Pons (tissue), 1 donor: ENCODE measurements around the gene PTPA.
"Not testable (repeated sequence)": the region's sequence is repeated elsewhere in the genome, so short reads cannot be mapped to it uniquely, and the experiment has no call there.

Experiments
- DNase-seq: peaks from one replicate; pipeline ENCODE4 v3.0.0-alpha.2; 2016; ENCODE audit warnings: low spot score

PTPA gene

DNA sequence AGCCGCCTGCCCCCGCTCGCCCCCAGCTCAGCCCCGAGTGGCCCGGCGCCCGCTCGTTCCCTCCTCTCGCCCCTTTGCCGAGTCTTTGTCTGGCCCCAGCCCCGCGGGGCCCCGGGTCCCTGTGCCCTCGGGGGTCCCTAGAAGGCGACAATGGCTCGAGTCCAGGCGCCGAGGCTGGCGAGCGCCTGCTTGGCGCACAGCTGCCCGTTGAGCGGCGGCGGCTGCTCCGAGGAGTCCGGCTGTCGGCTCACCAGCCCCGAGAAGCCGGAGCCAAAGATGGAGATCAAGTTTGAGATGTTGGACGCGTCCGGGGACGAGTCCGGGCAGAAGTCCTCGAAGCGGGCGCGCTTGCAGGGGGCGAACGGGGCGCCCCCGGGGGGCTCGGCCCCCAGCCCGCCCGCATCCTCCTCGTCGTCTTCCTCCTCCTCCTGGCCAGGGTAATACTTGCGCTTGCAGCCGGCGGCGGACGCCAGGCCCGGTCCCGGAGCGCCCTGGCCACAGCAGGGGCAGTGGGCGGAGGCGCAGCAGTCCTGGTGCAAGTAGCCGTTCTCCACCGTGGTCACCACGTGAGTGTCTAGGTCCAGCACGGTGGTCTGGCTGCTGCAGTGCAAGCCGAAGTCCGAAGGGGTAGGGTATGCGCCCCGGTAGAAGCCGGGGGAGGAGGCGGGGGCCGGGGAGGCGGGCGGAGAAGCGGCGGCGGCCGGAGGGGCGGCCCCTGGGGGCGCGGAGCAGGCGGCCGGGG, 65.7 kb downstream of the PTPA start:
- no peak for DNase-seq

DNA sequence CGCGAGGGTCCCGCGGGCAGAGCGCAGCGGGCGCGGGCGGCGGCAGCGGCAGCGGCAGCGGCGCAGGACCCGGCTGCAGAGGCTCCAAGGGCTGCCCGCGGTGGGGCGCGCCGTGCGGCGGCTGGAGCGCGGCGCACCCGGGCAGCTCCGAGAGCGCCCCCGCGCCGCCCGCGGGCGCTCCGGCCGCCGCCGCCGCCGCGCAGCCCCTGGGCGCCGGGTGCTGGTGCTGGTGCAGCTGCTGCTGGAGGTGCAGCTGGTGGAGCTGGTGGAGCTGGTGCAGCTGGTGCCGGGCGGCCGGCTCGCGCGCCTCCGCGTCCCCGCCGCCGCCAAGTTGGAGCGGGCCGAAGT, 66.2 kb downstream of the PTPA start:
- DNase-seq: no peak

DNA sequence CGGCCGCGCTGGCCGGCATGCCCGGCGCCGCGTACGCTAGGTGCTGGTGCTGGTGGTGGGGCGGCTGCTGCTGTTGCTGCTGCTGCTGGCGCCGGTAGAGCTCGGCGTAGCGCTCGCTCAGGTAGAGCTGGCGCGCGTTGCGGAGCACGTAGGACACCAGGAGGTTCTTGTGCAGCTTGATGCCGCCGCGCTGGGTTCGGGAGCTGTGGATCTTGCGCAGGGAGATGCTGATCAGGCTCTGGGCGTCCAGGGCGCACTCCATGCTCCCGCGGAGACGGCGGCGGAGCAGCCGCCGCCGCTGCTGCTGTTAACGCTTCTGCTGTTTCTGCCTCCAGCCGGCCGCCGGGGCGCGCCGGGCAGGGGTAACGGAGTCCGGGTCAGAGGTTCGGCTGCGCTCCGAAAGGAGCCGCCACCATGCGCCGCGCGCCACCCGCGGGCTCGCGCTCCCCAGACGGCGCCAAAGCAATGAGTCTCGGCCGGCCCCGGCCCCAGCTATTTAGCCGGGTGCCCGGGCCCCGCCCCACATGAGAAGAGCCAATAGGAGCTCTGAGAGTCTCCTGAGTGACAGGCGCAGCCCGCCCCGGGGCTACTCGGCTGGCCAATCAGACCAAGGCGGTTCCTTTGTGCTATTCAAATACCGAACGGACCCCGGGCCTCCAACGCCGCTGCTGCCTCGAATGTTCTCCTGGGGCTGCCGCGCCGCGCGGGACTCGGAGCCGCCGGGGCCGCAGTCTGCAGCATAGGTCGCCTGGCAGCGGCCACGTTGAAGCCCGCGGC, 66.8 kb downstream of the PTPA start, which contains the start of gene IER5L:
IER5L (minus strand) TSS at position 471 of the 777 bp plus-strand sequence; CDS start at position 262, 209 bp downstream.
- peak; percentile 96 for DNase-seq

DNA sequence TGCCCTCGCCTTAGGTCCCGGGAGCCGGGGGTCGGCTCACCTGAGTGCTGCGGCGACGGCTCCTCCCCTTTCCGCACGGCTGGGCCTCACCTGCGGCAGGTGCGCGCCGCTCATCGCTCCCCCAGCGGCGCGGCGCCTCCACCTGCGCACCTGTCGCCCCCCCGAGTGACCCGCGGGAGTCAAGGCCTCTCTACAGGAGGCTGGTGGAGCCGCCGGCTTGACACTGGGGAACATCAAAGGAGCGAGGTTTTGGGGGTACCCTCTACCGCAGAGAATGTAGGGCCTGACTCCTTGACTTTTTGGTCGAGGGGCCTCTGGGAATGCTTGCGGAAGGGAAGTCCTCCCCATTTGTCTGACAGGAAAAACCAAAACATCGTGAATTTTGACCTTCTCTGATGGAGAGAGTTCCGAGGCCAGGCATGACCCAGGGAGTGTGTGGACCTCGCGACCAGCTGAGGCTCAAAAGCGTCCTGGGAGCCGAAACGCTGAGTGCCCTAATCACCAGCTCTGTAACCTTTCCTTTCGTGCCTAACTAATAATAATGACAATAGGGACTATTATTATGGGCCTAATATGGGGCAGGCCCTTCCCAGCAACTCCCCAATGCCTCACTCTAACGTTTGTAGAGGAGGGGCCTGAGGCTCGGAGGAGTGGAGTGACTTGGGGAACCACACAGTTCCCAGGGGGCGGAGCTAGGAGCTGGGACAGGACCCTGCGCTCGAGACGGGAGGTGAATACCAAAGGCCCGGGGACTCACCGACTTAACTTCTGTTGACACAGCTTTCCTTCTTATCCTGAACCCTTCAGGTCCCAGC, 67.6 kb downstream of the PTPA start:
- no peak for DNase-seq

DNA sequence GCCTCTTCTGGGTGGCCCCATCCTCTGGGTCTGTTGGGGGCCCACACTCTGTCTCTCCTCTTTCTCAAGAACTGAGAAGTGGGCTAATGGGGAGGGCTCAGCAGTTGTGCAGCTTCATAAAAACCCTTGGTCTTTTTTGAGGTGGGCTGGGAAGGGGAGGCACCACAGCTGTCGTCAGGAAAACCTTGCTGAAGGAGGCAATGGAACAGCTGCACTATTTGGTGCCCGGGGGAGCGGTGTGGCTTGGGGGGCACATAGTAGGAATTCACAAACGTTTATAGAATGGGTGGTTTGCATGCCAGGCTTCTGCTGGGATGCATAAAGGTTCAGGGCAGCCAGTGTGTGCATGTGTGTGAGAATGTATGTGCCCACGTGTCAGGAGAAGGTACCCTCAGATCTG, 70.0 kb downstream of the PTPA start:
- DNase-seq: no peak

DNA sequence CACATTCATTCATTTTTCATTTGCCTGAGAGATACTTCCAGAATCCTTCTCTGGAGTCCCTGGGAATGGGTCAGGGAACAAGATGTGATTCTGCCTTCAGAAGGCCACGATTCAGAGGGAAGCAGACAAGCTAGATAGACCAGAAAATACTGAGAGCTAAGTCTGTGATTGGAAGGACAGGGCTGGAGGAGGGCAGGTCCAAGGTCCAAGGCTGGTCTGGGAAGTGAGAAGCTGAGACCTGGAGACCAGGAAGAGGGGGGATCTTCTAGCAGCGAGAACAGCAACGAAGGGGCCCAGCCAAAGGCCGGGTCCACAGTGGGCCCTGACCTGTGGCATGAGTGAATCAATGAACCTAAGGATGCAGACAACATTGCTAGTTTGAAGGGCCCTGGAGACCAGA, 70.9 kb downstream of the PTPA start:
- no peak for DNase-seq

DNA sequence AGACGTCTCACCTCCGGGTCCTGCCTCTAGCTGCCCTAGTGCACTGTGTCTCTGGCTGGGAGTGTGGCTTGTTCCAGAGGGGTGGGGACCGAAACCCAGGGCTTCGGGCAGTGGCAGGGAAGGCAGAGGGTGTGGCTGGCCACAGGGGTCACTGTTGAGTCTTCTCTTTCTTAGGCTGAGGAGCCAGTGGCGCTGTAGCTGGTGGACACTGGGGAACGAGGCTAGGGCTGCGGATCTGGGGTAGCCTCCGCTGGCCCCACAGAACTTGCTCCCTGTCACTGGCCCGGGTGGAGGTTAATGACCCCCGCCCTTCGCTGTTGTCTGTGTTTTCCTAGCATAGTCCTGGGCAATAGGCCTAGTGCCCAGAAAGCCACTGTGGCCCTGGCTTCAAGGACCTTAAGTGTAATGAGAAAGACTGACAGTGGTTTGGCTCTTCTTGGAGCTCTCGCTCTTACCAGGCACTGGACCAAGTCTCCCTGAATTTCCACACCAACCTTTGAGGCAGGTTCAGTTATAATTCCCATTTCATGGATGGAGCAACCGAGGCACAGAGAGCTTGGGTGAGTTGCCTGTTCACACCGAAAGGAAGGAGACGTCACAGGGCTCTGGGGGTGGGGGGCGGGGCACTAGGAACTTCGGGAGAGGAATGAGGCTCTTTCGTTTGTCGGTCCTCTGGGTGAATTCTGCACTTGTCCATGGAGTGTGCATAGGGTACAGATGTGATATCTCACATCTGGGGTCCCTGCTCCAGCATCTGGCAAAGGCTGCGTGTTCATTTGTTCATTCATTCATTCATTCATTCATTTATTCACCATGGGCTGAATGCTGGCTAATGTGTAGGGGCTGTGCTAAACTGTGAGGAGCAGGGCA, 71.6 kb downstream of the PTPA start:
- no peak for DNase-seq

DNA sequence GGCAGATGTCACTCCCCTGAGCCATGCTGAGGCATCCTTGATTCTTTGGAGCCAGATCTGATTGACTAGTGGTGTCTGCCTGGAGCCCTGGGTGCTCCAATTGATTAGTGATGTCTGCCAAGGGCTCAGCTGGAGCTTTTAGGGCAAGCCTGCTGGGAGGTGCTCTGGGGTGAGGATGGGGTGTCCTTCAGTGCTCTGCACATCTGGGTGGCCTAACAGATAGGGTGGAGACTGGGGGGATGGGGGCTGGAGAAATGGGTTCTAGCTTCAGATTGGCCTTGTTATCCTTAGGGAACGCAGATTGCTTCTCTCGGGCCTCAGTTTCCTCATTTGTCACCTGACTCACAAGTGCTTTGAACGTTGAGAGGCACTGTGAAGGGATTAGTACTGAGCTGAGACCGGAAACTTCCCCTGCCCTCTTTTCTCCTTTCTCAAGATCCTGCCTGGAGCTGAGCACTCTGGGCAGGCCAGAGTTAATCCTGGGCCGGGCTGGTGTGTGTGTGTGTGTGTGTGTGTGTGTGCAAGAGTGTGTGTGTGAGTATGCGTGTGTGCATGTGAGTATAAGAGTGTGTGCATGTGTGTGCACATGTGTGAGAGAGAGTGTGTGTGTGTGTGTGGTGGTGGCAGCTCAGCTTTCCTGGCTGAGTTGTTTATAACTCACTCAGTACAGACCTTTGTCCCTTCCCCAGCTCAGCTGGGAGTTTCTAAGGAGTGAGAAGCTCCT, 72.4 kb downstream of the PTPA start:
- no peak for DNase-seq

DNA sequence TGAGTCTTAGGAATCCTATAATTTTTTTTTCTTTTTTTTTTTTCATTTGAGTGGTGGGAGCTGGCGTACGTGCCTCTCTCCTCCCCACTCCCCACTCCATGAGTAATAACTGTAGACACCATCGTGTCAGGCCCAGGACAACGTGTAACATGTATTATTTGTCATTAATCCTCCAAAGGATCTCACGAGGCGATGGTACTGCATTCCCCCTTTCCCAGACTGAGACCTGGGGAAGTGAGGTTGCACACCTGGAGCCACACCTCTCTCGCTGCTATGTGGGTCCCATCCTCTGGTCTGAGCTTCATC, 73.0 kb downstream of the PTPA start:
- DNase-seq: no peak

DNA sequence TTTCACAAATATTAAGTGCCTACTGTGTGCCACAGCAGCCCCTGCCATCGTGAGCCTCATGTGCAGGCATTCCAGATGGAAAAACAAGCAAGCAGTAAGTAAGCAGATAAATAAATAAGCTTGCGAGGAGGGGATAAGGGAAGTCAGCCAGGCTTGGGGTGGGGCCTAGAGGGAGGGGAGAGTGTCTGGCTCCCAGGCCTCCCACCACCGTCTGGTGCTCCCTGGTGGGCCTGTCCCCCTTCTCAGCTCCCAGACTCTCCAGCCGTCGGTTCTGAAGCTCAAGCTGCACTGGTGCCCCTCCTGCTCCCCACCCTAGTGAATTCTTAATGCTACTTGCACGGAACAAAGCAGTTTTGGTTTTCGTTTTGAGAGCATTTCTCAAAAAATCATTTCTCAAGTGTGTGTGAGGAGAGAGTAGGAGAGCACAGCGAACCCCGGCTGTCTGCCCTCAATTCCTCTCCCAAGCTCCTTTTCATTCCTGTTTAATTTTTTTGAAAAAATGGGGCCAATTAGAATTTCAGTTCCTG, 73.4 kb downstream of the PTPA start:
- DNase-seq: no peak

DNA sequence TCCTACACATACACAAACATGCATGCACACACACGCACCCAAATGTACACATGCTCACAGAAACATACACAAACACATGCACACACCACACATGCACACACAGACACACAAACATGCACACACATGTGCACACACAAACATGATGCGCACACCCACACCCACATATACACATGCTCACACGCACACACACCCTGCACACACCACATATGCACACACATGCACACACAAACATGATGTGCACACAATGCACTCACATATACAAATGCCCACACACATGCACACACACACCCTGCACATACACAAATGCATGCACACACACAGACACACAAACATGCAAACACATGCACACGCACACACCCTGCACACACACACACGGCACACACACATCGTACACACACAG, 74.2 kb downstream of the PTPA start:
- DNase-seq: no peak

DNA sequence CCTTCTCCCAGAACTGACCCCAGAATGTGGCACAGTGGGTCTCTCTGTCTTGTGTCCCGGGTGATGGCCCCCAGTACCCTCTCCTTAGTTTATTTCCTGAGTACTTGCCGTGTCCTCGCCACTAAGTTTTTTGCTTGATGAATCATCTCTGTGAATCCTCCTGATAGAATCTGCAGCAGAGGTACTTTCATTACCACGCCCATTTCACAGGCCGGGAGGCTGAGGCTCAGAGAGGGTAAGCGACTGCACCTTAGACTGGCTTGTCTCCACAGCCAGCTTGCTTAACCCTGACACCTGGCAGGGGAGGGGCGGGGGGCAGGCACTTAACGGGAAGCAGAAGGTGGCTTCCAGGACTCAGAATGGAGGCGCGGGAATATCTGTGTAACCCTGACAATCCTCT, 74.8 kb downstream of the PTPA start:
- no peak for DNase-seq

DNA sequence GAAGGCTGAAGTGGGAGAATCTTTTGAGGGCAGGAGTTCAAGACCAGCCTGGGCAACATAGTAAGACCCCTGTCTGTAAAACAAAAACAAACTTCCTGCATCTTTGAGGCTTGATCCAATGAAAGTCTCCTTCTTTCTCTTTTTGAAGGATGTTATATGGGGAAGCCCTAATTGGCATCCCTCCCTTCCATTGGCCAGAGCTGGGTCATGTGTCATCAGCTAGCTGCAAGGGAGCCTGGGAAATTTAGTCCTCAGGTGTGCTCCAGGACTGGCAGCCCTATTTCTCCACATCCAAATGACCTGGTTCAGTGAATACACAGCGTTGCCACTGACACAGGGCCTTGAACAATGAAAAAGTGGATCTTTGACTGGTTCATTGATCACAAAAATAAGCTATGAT, 75.8 kb downstream of the PTPA start:
- no peak for DNase-seq

DNA sequence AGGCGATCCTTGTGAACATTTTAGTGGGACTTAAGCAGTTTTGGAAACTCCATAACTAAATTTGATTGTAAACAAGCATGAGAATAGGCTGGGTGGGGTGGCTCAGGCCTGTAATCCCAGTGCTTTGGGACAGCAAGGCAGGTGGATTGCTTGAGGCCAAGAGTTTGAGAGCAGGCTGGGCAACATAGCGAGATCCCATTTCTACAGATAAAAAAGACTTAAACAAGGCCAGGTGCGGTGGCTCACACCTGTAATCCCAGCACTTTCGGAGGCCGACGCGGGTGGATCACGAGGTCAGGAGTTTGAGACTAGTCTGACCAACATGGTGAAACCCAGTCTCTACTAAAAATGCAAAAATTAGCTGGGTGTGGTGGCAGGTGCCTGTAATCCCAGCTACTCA, 78.8 kb downstream of the PTPA start:
- not testable (repeated sequence) for DNase-seq

DNA sequence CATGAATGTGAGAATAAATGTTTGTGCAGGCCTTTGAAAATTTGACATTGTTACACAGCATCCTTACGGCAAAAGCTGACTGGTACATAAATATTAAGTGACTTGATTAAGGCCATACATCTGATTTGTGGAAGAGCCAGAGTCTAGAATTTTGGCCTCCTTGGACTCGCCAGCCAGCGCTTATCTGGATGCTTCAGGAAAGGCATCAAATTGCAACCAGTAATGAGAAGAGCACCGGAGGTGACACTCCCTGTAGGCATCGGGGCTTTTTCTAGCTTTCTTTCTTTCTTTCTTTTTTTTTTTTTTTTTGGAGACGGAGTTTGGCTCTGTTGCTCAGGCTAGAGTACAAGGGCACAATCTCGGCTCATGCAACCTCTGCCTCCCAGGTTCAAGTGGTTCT, 80.0 kb downstream of the PTPA start:
- no peak for DNase-seq

DNA sequence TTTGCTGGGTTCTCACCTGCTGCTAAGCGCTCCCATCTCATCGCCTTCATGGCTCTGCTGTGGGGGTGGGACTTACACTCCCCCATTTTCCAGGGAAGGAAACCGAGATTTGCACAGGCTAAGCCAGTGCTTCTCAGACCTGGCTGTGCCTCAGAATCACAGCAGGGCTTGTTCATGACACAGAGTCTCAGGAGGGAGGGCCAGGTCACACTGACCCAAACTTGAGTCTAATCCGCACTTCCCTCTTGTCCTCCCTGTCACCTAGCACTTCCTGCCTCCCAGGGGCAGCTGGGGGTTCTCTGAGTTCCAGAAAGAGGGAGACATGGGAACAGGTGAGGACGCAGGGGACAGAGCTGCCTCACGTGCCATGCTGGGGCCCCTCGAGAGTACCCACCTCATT, 82.4 kb downstream of the PTPA start:
- no peak for DNase-seq

DNA sequence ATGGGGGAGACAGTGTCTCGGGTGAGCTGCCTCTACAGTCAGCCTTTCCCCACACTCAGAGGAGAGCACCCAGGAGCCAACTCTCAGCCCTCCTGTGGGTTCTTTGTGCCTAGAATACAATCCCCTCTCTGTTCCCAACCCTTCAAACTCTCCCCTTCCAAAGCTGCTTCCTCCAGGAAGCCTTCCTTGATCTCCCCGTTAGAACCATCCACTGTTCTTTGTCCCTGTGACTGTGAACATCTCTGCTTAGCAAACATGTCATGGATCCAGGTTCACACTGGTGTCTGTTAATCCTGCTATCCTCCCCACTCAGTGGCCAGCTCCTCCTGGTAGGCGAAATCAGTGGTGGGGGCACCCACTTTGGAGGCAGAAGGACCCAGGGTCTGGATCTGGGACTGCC, 83.0 kb downstream of the PTPA start:
- no peak for DNase-seq

DNA sequence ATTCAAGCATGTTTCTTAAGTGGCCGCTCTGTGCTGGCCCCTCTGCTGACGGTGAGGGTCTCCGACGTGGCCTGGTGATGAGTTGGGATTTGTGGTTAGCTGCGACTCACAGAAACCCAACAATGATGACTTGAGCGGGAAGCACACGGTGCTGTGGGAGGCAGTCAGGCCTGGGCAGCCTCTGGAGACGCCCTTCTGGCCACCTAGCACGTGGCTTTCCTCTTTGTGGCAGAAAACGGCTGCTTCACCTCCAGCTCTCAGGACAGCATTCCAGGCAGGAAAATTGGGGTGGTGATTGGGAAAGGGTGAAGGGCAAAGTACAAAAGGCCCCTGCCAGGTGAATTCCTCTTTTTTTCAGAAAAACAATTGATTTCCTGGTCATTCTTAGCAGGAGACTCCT, 84.4 kb downstream of the PTPA start:
- DNase-seq: no peak

DNA sequence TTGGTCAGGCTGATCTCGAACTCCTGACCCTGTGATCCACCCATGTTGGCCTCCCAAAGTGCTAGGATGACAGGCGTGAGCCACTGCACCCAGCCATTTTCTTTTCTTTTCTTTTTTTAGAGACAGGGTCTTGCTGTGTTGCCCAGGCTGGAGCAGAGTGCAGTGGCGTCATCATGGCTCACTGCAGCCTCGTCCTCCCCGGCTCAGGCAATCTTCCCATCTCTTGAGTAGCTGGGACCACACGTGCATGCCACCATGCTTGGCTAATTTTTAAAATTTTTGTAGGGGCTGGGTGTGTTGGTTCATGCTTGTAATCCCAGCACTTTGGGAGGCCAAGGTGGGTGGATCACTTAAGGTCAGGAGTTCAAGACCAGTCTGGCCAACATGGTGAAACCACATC, 85.8 kb downstream of the PTPA start:
- DNase-seq: not testable (repeated sequence)

DNA sequence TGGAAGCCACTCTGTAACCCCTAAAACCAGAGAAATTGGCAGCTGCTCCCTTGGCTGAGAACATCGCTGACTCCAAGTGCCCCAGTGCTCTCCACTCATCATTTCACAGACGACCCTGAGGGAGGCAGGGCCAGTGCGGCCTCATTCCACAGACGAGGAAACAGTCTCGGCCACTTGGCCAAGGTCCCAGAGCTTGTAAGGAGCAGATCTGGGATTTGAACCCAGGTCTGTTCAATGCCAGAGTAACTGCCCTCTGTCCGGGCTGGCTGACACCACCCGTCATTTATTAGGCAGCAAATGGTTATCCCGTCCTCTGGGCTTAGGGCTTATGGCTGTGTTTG, 86.7 kb downstream of the PTPA start:
- DNase-seq: no peak
